ENCODE data around the gene SPINK13. TPM values are rescaled to one million over a fixed set of nuclear protein-coding genes. Genes with fewer than 3 reads are reported as not detected.

SPINK13 gene
- total and polyA plus RNA-seq, 2 of the 4 experiments (the other 2 are of a cell fraction): not detected

DNA sequence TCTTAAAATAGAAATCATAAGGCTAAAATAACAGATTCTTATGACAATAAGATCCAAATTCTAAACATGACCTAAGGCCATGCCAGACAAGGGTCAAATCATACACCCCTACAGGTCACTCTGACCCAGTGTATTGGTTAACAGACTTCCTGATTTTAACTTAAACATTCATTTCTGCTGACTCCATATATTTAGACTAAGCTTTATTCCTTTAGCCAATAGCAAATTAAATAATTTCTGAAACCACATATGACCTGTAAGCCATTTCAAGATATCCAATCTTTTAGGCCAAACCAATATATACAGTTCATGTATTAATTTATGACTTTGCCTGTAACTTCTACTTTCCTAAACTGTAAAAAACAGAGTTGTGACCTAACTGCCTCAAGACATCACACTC, 7.4 kb upstream of the SPINK13 start:
- Histone ChIP-seq H3K9me1 (ENCODE audit: insufficient read depth, low read length) (no peaks in the 10 kb centered on the region), H2AK5ac (ENCODE audit: low read depth, low read length) (no peak overlapping the region), H3K4me3 (ENCODE audit: insufficient read depth, low read depth, low read length) (no peak overlapping the region), H3K9me3 (ENCODE audit: control insufficient read depth, insufficient read depth, low read length) (no peaks in the 10 kb centered on the region; the same call in 1 of the 2 replicates), H4K20me1 (ENCODE audit: insufficient read depth, low read length) (no peaks in the 10 kb centered on the region), H3K4ac (ENCODE audit: low read depth, low read length) (no peak overlapping the region), H4K8ac (ENCODE audit: low read depth in 2 of 2, low read length in 2 of 2) (no peak overlapping the region), H3K79me1 (ENCODE audit: low read depth in 1 of 2, low read length in 2 of 2) (no peaks in the 10 kb centered on the region), H3K27me3 (ENCODE audit: control insufficient read depth, insufficient read depth, low read length) (no peaks in the 10 kb centered on the region), H2AK9ac (replicated peaks; ENCODE audit: low read depth, low read length, poor library complexity) (no peak overlapping the region), H3K14ac (replicated peaks; ENCODE audit: low read depth, low read length) (no peak overlapping the region), H3K56ac (ENCODE audit: extremely low read depth, insufficient read depth, low read length) (no peak overlapping the region), H3K23ac (ENCODE audit: low read depth, low read length) (no peak overlapping the region), H3K4me2 (ENCODE audit: low read depth, low read length) (no peak overlapping the region), H3K36me3 (ENCODE audit: control insufficient read depth, insufficient read depth, low read length) (no peaks in the 10 kb centered on the region), H3K4me1 (ENCODE audit: control insufficient read depth, insufficient read depth, low read length) (no peaks in the 10 kb centered on the region), H3K27ac (ENCODE audit: insufficient read depth, low read length) (no peak overlapping the region), H2BK5ac (ENCODE audit: low read depth, low read length, poor library complexity, severe bottlenecking) (no peak overlapping the region), H2AFZ (replicated peaks; ENCODE audit: low read length, poor library complexity) (no peak overlapping the region), H2BK15ac (ENCODE audit: low read depth, low read length) (no peak overlapping the region), H4K5ac (ENCODE audit: low read depth, low read length) (no peak overlapping the region), H3K18ac (ENCODE audit: low read depth, low read length) (no peak overlapping the region), H2BK120ac (ENCODE audit: low read depth, low read length) (no peak overlapping the region), H2BK20ac (ENCODE audit: low read depth, low read length) (no peak overlapping the region), H4K91ac (ENCODE audit: insufficient read depth, low read depth, low read length) (no peak overlapping the region), H3K9ac (ENCODE audit: low read depth, low read length) (no peak overlapping the region)
- POLR2A ChIA-PET (ENCODE audit: unreplicated experiment): no interaction called here
- intact Hi-C loops (cut with micrococcal nuclease) (no loop called here), in situ Hi-C loops (cut with MboI; ENCODE audit: low sequenced_read_pairs) (no loop called here), dilution Hi-C loops (cut with HindIII; ENCODE audit: low sequenced_read_pairs, unreplicated experiment) (no loop called here)
- no peak for DNase-seq
- BruUV-seq (replicated peaks): no TSS peak
- CTCF ChIA-PET: no interaction called here
- TF ChIP-seq MAFK (IDR thresholded peaks at IDR 0.05; ENCODE audit: low read depth, low read length) (peak; percentile 44), RFX5 (IDR thresholded peaks at IDR 0.05; ENCODE audit: low read depth, low read length) (no peak)
- ATAC-seq (ENCODE audit: low read depth): no peak
